Activated naive CD4-positive, alpha-beta T cell treated with anti-CD3 and anti-CD28 coated beads for 36 hours (primary cell): ENCODE results near the gene ARHGAP29. TPM values are rescaled to one million over a fixed set of nuclear protein-coding genes. Genes with fewer than 3 reads are reported as not detected.

ENCODE experiments used
- CTCF ChIA-PET: fragments of 350-600 bp; sonication (Branson Sonifier 250); formaldehyde crosslinking; loops from one replicate; lab custom pipeline; 2021; ENCODE audit warnings: antibody characterized with exemption; lab: Charles Lee
- DNase-seq: peaks from one replicate; pipeline ENCODE4 v3.0.0-alpha.2; 2020
- H3K27ac Mint-ChIP-seq: one replicate; pipeline ENCODE4 v1.8.0; 2021; ENCODE audit warnings: mild to moderate bottlenecking, mixed read lengths
- H3K27me3 Mint-ChIP-seq: one replicate; pipeline ENCODE4 v1.8.0; 2021; ENCODE audit warnings: low read depth, mixed read lengths
- H3K36me3 Mint-ChIP-seq: one replicate; pipeline ENCODE4 v1.8.0; 2021; ENCODE audit warnings: low read depth, mixed read lengths
- H3K4me1 Mint-ChIP-seq: one replicate; pipeline ENCODE4 v1.8.0; 2021; ENCODE audit warnings: low read depth, mixed read lengths
- H3K4me3 Mint-ChIP-seq: one replicate; pipeline ENCODE4 v1.8.0; 2021; ENCODE audit warnings: mild to moderate bottlenecking, moderate library complexity, mixed read lengths
- H3K9me3 Mint-ChIP-seq: one replicate; pipeline ENCODE4 v1.8.0; 2021; ENCODE audit warnings: mixed read lengths
- intact Hi-C: fragments of 100-400 bp; cut with micrococcal nuclease; formaldehyde crosslinking; loops from one replicate; pipeline ENCODE4 v1.15.1; 2023
- total RNA-seq, 2 experiments: library from RNA; stranded (reverse); gene quantifications; one replicate each; pipeline ENCODE4 v1.2.3, GENCODE V29; 2021

The ARHGAP29 gene
- total RNA-seq, 2 experiments from 2014 or later = 0.37 to 0.48 TPM

DNA sequence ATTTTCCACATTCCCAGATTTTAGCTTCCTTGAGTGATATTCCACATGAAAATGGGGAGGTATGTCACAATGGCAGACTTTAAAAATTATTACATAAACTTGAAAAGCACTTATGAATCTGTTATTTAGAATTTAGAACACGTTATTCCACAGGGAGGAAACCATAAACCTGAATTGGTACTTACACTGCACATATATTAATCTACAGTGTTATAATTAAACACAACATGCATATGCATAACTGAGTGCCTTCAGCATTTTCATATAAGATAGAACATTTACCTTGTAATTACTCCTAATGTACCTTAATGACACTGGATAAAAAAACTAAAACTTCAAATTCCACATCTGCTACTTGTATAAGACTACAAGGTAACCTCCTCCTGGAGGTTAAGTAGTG lies 9.8 kb downstream of the ARHGAP29 start:
- intact Hi-C loops = no loop called here
- no peaks in the 10 kb centered on the region for H3K9me3 Mint-ChIP-seq
- no peak overlapping the region for H3K27ac Mint-ChIP-seq
- no peaks in the 10 kb centered on the region for H3K4me1 Mint-ChIP-seq
- no peak overlapping the region for H3K4me3 Mint-ChIP-seq
- no peak for DNase-seq
- CTCF ChIA-PET = no interaction called here
- H3K27me3 Mint-ChIP-seq = peaks cover 15% of the 10 kb centered on the region
- no peaks in the 10 kb centered on the region for H3K36me3 Mint-ChIP-seq

DNA sequence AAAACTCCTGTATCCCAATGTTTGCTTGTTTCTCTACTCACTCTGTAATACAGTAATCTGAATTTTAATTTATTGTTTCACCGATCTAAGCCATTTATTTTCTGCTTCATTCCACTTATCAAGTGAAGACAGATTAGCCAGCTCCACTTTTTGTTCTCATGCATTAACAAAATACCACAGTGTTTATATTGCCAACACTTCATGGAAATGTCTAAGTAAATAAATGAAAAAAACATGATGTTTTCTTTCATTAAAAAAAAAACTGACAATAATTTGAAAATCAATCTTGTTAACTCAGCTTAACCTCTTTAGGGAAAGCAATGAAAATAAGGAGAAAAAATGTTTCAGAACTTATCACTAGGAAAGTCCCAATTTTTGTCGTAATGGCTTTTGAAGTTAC lies 11.5 kb downstream of the ARHGAP29 start:
- CTCF ChIA-PET = interaction anchor here (0.6 to 0.7 kb wide), 2 partner anchors 11 to 219 kb away, joined by 3 read pairs; no protein-coding TSS in a partner anchor
- Mint-ChIP-seq H3K4me3 (no peak overlapping the region), H3K9me3 (no peaks in the 10 kb centered on the region), H3K27ac (no peak overlapping the region), H3K27me3 (peaks cover 8% of the 10 kb centered on the region), H3K36me3 (no peaks in the 10 kb centered on the region), H3K4me1 (no peaks in the 10 kb centered on the region)
- intact Hi-C loops = no loop called here
- no peak for DNase-seq

DNA sequence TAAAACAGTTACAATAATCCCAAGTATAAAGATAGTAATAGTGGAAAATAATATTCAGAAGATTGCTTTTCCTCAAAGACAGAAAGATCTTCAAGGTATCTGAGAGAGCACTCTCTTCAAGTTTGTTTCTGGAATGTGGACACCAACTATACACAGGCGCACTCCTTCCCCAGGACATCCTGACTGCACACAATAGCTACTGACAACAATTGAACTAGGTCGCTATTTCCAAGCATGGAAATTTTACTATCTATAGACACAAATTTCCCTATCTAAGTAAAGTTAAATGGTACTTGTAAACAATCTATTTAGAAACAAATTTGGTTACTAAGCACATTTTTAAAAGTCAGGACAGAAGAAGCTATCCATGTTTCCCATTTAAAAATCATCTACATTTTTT lies 19.1 kb downstream of the ARHGAP29 start:
- CTCF ChIA-PET = no interaction called here
- Mint-ChIP-seq H3K27me3 (peaks cover 10% of the 10 kb centered on the region), H3K4me3 (no peak overlapping the region), H3K27ac (no peak overlapping the region), H3K9me3 (no peaks in the 10 kb centered on the region), H3K4me1 (no peaks in the 10 kb centered on the region), H3K36me3 (no peaks in the 10 kb centered on the region)
- intact Hi-C loops = no loop called here
- no peak for DNase-seq

DNA sequence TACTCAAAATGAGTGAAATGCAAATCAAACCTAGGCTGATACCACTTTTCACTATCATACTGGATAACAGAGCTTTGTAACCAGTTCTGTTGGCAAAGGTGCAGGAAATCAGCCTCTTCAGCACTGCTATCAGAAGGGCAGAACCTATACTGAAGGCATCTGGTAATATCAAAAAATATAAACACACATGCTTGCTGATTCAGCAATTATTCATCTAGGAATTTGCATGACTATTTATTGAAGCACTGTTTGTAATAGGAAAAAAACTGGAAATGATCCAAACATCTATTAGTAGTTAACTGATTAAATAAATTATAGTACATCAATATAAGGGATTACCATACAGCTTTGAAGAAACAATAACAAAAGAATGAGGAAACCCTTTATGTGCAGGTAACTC lies 21.4 kb downstream of the ARHGAP29 start:
- no peaks in the 10 kb centered on the region for H3K9me3 Mint-ChIP-seq
- CTCF ChIA-PET = no interaction called here

DNA sequence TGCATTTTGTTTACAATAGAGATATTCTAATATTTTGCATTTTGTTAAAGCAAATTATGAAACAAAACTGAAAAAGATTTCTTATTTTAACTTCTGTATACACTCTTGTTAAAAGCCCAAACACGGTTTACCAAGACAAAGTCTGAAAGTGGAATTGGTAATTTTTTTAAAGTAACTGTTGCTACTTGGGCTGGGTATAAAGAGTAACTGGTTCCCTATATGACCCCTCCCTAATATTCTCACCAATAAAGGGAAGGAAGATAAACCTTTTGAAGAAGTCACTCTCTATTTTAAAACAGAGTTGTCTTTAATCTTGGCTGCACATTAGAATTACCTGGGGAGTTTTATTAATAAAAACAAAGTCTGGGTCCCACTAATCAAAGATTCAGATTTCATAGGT lies 27.4 kb downstream of the ARHGAP29 start:
- H3K27me3 Mint-ChIP-seq = peaks cover 3% of the 10 kb centered on the region

More for the DNA sequence above, 21.4 kb downstream of the ARHGAP29 start:
- H3K27me3 Mint-ChIP-seq = peaks cover 4% of the 10 kb centered on the region
- H3K27ac Mint-ChIP-seq = no peak overlapping the region
- no peaks in the 10 kb centered on the region for H3K4me1 Mint-ChIP-seq
- intact Hi-C loops = no loop called here
- no peak overlapping the region for H3K4me3 Mint-ChIP-seq
- no peak for DNase-seq
- no peaks in the 10 kb centered on the region for H3K36me3 Mint-ChIP-seq

DNA sequence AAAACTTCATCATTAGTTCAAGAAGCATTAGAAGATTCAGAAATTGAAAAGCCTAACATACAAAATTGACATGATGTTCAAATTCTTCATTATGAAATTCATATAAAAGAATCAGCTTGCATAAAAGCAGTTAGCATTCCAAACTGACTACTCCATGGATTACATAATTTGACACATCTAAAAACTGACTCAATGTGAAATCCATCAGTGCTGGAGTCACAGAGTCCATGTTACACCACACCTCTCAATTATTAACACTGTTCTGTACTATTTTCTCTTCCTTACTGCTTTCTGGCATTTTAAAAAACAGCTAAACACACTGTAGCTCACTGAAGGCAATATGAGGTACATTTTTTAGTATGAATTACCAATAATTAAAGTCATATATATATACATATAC lies 28.0 kb downstream of the ARHGAP29 start:
- CTCF ChIA-PET = no interaction called here
- H3K4me1 Mint-ChIP-seq = no peaks in the 10 kb centered on the region
- no peaks in the 10 kb centered on the region for H3K36me3 Mint-ChIP-seq
- intact Hi-C loops = no loop called here
- H3K27ac Mint-ChIP-seq = no peak overlapping the region
- no peak overlapping the region for H3K4me3 Mint-ChIP-seq
- DNase-seq = no peak
- H3K27me3 Mint-ChIP-seq = peaks cover 3% of the 10 kb centered on the region
- H3K9me3 Mint-ChIP-seq = peaks cover 2% of the 10 kb centered on the region

More for the DNA sequence above, 27.4 kb downstream of the ARHGAP29 start:
- Mint-ChIP-seq H3K36me3 (no peaks in the 10 kb centered on the region), H3K4me1 (no peaks in the 10 kb centered on the region), H3K27ac (no peak overlapping the region), H3K4me3 (no peak overlapping the region), H3K9me3 (peaks cover 2% of the 10 kb centered on the region)
- no peak for DNase-seq
- intact Hi-C loops = no loop called here
- CTCF ChIA-PET = no interaction called here

DNA sequence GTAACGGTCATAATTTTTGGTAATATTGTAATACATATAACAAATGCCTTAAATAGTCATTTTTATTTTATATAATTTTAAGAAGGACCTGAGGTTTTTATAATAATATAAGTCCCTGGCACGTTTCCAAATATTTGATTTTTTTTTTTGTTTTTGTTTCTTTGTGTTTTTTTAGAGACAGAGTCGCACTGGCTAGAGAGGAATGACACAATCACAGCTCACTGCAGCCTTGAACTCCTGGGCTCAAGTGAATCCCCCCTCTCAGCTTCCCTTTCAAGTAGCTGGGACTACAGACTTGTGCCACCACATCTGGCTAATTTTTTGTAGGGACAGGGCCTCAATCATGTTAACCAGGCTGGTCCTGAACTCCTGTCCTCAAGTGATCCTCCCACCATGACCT lies 29.7 kb downstream of the ARHGAP29 start:
- H3K4me3 Mint-ChIP-seq = no peak overlapping the region
- CTCF ChIA-PET = interaction anchor here (0.7 kb wide), 1 partner anchor 559 kb away, joined by 3 read pairs; no protein-coding TSS in a partner anchor
- H3K4me1 Mint-ChIP-seq = no peaks in the 10 kb centered on the region
- H3K27ac Mint-ChIP-seq = no peak overlapping the region
- intact Hi-C loops = no loop called here
- peaks cover 3% of the 10 kb centered on the region for H3K27me3 Mint-ChIP-seq
- peaks cover 2% of the 10 kb centered on the region for H3K9me3 Mint-ChIP-seq
- no peaks in the 10 kb centered on the region for H3K36me3 Mint-ChIP-seq
- no peak for DNase-seq

DNA sequence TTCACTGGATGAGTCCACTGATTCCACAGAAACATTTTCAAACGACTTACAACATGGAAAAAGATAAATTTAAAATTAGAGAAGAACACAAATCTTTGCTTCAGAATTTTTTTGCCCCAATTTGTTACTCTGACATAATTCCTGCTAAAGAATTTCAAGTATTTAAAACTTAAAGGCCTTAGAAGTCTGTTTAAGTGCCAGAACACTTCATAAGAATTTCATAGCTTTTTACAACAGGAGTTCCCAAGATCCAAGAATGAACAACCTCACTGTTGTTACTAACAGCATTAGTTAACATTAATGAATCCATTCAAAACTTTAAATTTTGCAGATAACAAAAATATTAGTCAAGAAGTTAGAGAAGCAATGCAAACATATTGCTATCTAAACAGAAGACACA lies 31.7 kb downstream of the ARHGAP29 start:
- Mint-ChIP-seq H3K9me3 (peaks cover 2% of the 10 kb centered on the region), H3K36me3 (no peaks in the 10 kb centered on the region), H3K27ac (no peak overlapping the region), H3K4me3 (no peak overlapping the region), H3K27me3 (peaks cover 8% of the 10 kb centered on the region), H3K4me1 (no peaks in the 10 kb centered on the region)
- DNase-seq = no peak
- CTCF ChIA-PET = no interaction called here
- intact Hi-C loops = no loop called here

DNA sequence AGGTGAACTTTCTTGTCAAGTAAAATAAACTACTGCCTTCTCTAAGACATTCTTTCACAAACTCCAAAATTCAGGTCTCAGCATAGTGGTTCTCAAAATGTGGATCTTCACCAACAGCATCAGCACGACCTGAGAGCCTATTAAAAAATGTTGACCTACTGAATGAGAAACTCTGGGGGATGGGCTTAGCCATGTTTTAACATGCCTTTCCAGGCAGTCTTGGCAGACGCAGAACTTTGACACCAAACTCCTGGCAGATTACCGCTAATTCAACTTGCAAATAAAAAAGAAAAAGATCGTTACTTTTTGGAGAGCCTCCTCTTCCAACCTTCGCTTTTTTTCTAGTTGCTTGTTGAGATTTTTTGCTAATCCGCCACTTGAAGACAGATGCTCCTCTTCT lies 35.1 kb downstream of the ARHGAP29 start:
- Mint-ChIP-seq H3K4me3 (no peak overlapping the region), H3K4me1 (no peaks in the 10 kb centered on the region), H3K9me3 (no peaks in the 10 kb centered on the region), H3K36me3 (no peaks in the 10 kb centered on the region), H3K27ac (no peak overlapping the region), H3K27me3 (peaks cover 14% of the 10 kb centered on the region)
- no peak for DNase-seq
- intact Hi-C loops = no loop called here
- CTCF ChIA-PET = interaction anchor here (0.6 to 0.7 kb wide), 3 partner anchors 46 to 329 kb away, joined by 3 read pairs; no protein-coding TSS in a partner anchor

DNA sequence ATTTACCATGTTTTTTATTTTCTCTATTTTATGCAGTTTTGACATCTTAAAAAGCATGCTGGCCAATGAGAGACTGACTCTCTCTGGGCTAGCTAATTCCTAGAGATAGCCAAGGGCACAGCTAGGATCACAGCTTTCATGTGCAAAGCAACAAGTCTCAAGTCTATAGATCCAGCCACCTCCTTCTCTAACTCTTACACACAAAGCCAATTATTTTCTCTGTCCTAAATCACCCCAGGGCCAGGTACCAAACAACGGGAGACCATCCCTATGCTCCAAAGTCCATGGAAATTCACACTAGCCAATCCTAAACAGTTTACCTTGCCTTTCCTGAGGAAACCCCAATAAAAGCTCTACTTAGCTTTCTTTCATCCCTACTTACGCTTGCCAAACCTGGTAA lies 38.0 kb downstream of the ARHGAP29 start:
- Mint-ChIP-seq H3K9me3 (no peaks in the 10 kb centered on the region), H3K27ac (no peak overlapping the region), H3K36me3 (no peaks in the 10 kb centered on the region), H3K27me3 (peaks cover 17% of the 10 kb centered on the region), H3K4me1 (no peaks in the 10 kb centered on the region), H3K4me3 (no peak overlapping the region)
- CTCF ChIA-PET = no interaction called here
- no peak for DNase-seq
- intact Hi-C loops = no loop called here

DNA sequence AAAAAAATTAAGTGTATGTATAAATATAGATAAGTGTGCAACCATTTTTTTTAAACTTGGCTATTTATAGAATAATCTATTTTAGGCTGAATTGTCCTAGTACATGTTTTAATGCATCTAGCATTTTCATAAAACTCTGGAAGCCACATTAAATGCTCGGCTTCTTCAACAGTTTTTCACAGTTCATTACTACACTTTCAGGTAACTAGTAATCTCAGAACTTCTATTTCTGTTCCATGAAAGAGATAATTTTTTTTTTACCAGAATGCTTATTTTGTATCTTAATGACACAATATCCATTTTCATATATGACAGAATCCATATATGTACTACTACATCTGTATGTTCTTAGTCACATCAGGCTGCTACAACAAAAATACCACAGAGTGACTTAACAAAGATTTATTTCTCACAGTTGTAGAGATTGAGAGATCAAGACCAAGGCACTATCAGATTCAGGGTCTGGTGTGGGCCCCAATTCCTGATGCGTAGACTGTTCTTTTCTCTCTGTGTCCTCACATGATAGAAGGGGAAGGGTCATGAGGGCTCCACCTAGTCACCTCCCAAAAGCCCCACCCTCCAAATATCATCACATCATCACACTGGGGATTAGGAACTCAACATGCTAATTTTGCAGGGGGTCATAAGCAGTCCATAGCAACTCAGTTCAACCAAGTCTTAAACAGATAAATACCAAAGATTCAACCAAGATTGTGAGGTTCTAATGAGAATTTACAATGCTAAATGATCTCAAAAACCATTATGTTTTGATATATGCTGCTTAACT lies 43.1 kb downstream of the ARHGAP29 start:
- Mint-ChIP-seq H3K4me1 (no peaks in the 10 kb centered on the region), H3K9me3 (no peaks in the 10 kb centered on the region), H3K36me3 (no peaks in the 10 kb centered on the region), H3K4me3 (no peak overlapping the region), H3K27me3 (peaks cover 25% of the 10 kb centered on the region), H3K27ac (no peak overlapping the region)
- CTCF ChIA-PET = no interaction called here
- DNase-seq = no peak
- intact Hi-C loops = no loop called here

DNA sequence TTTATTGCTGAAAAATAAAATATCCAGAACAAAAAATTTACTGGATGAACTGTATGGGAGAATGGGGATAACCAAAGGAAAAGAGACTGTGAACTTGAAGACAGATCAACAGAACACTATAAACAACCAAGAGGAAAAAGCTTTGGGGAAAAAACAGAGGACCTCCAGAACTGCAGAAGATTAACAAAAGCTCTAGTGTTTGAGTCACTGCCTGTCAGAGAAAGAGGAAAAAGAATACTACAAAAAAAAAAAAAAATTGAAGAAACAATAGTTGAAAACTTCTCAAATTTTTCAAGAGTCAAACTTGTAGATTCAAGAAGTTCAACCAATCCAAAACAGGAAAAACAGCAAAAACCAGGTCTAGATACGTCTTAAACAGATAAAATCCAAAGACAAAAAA lies 44.3 kb downstream of the ARHGAP29 start:
- H3K4me1 Mint-ChIP-seq = no peaks in the 10 kb centered on the region
- CTCF ChIA-PET = no interaction called here
- H3K9me3 Mint-ChIP-seq = no peaks in the 10 kb centered on the region

DNA sequence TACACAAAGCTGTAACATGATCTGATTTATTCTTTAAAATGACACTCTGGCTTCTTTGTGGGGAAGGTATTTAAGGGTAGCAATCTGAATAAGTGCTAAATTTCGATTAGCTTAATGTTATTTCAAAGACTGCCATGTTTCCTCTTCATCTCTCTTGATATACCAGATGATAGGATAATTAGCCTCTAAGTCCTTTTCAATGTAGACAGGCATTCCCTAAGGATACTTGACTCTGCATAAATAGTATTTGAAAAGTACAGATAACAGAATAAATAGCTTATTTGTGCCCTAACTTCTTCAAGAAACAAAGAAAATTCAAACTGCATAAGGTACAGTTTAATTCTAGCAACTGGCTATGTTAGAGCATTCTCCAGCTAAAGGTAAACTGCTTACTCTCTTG lies 46.2 kb downstream of the ARHGAP29 start:
- peaks cover 16% of the 10 kb centered on the region for H3K27me3 Mint-ChIP-seq
- intact Hi-C loops = no loop called here
- CTCF ChIA-PET = interaction anchor here (0.7 to 0.8 kb wide), 2 partner anchors 99 to 614 kb away, joined by 3 read pairs; no protein-coding TSS in a partner anchor
- H3K27ac Mint-ChIP-seq = no peak overlapping the region
- no peak overlapping the region for H3K4me3 Mint-ChIP-seq
- no peaks in the 10 kb centered on the region for H3K9me3 Mint-ChIP-seq
- DNase-seq = no peak
- no peaks in the 10 kb centered on the region for H3K36me3 Mint-ChIP-seq
- H3K4me1 Mint-ChIP-seq = no peaks in the 10 kb centered on the region

More for the DNA sequence above, 44.3 kb downstream of the ARHGAP29 start:
- Mint-ChIP-seq H3K4me3 (no peak overlapping the region), H3K27ac (no peak overlapping the region), H3K27me3 (peaks cover 20% of the 10 kb centered on the region), H3K36me3 (no peaks in the 10 kb centered on the region)
- intact Hi-C loops = no loop called here
- no peak for DNase-seq
